SK-N-SH (cell line): Measurements from ENCODE around the gene SNIP1.

Experiments used
- FOXJ3 ChIP-seq: sonication (generic); formaldehyde crosslinking; IDR thresholded peaks from 2 replicates; pipeline ENCODE4 v1.5.1; 2020; ENCODE audit warnings: mild to moderate bottlenecking, missing genetic modification reagents
- MXI1 ChIP-seq: IDR thresholded peaks from 2 replicates; pipeline ENCODE4 v1.6.1; 2012; ENCODE audit warnings: mild to moderate bottlenecking, low read depth, low read length, improper control_type of control experiment
- POLR2AphosphoS5 ChIP-seq: IDR thresholded peaks from 2 replicates; pipeline ENCODE4 v1.6.1; 2012; ENCODE audit warnings: low read depth, low read length
- RFX5 ChIP-seq: IDR thresholded peaks from 2 replicates; pipeline ENCODE4 v1.6.1; 2012; ENCODE audit warnings: mild to moderate bottlenecking, improper control_type of control experiment, low read length
- TF ChIP-seq, protein P1 (sequence below): fragments of 200-600 bp; sonication (generic); IDR thresholded peaks from 2 replicates; pipeline ENCODE4 v1.6.1; 2017; ENCODE audit warnings: antibody characterized with exemption, mild to moderate bottlenecking, moderate library complexity

DNA sequence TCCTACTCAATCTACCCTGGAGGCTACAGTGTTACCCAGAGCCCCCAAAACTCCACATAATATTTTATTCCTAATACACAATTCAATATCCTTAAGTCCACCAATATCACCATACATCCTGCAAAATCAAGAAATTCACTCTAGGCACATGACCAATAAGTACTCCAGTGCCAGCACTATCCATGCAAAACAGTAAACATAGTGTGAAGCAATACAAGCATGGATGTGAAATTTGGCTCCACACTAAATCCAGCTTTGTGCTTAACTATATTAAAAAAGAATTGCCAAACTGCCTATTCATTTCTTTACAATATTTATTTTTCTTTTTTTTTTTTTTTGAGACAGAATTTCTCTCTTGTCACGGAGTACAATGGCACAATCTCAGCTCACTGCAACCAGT is 36.5 kb downstream of the SNIP1 start:
- no peak for TF ChIP-seq FOXJ3
- TF ChIP-seq, protein P1, sequence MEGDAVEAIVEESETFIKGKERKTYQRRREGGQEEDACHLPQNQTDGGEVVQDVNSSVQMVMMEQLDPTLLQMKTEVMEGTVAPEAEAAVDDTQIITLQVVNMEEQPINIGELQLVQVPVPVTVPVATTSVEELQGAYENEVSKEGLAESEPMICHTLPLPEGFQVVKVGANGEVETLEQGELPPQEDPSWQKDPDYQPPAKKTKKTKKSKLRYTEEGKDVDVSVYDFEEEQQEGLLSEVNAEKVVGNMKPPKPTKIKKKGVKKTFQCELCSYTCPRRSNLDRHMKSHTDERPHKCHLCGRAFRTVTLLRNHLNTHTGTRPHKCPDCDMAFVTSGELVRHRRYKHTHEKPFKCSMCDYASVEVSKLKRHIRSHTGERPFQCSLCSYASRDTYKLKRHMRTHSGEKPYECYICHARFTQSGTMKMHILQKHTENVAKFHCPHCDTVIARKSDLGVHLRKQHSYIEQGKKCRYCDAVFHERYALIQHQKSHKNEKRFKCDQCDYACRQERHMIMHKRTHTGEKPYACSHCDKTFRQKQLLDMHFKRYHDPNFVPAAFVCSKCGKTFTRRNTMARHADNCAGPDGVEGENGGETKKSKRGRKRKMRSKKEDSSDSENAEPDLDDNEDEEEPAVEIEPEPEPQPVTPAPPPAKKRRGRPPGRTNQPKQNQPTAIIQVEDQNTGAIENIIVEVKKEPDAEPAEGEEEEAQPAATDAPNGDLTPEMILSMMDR = no peak
- no peak for TF ChIP-seq POLR2AphosphoS5
- TF ChIP-seq RFX5 = no peak
- TF ChIP-seq MXI1 = no peak
